Small intestine (tissue), 7 donors: ENCODE data around the gene FRAS1. TPM values are rescaled to one million over a fixed set of nuclear protein-coding genes. Genes with fewer than 3 reads are reported as not detected.
A peak's percentile ranks its signal among the peaks of the same experiment; 100 is the strongest.

Experiments
- DNase-seq, 2 donors: peaks; one replicate each; pipeline versions ENCODE4 v3.0.0 to v3.0.0-alpha.2; 2013
- FAIRE-seq: peaks from 2 replicates; lab custom pipeline; 2012; peaks lifted over from hg19 to GRCh38; lab: Jason Lieb, UNC
- H3K27ac ChIP-seq, 3 donors: one replicate each; pipeline ENCODE4 v1.5.1; 2013; ENCODE audit warnings: low read length in 2 of 3, mild to moderate bottlenecking in 2 of 3, control low read depth in 1 of 3, inconsistent platforms in 1 of 3, low read depth in 1 of 3, moderate library complexity in 1 of 3
- H3K27me3 ChIP-seq, 3 donors: one replicate each; pipeline ENCODE4 v1.6.1; 2013; ENCODE audit warnings: low read length in 3 of 3, inconsistent platforms in 1 of 3; ENCODE audit not compliant: control insufficient read depth in 3 of 3, insufficient read depth in 3 of 3
- H3K36me3 ChIP-seq, 3 donors: one replicate each; pipeline ENCODE4 v1.6.1; 2013; ENCODE audit warnings: low read length in 3 of 3, inconsistent platforms in 1 of 3, low read depth in 1 of 3, mild to moderate bottlenecking in 1 of 3, moderate library complexity in 1 of 3; ENCODE audit not compliant: control insufficient read depth in 3 of 3, insufficient read depth in 2 of 3
- H3K4me1 ChIP-seq, 3 donors: one replicate each; pipeline ENCODE4 v1.6.1; 2013; ENCODE audit warnings: low read length in 2 of 3, inconsistent platforms in 1 of 3, low read depth in 1 of 3, mild to moderate bottlenecking in 1 of 3, moderate library complexity in 1 of 3; ENCODE audit not compliant: control insufficient read depth in 3 of 3, insufficient read depth in 2 of 3
- H3K4me3 ChIP-seq, 3 donors: one replicate each; pipeline ENCODE4 v1.5.1; 2013; ENCODE audit warnings: low read length in 3 of 3, control low read depth in 1 of 3, inconsistent platforms in 1 of 3, low read depth in 1 of 3, mild to moderate bottlenecking in 1 of 3, moderate library complexity in 1 of 3
- H3K9me3 ChIP-seq, 2 donors: one replicate each; pipeline ENCODE4 v1.6.1; 2013; ENCODE audit warnings: low read depth in 1 of 2, low read length in 1 of 2; ENCODE audit not compliant: control insufficient read depth in 2 of 2, insufficient read depth in 1 of 2
- WGBS, 3 donors: extraction: QIAGEN DNeasy Blood & Tissue Kit; methylation state at CpG; one replicate each; pipeline ENCODE4 v1.1.7; 2013; 5-methylcytosine and 5-hydroxymethylcytosine counted together
- polyA plus RNA-seq, 4 donors: library from polyadenylated mRNA; stranded (reverse) in 3 of 4; unstranded in 1 of 4; fragments of 200-250 nt in 3 of 4; fragments of 120-200 nt in 1 of 4; gene quantifications; one replicate each; pipeline versions ENCODE4 v1.2.1 to v1.2.3, GENCODE V29; 2013
- donor health status: healthy with polysubstance abuse.
- donor health status: control.
- donor health status: control.
- donor health status: Bipolar disorder and iron deficiency.
- donor health status: healthy.

FRAS1 gene
- polyA plus RNA-seq, 4 donors: 0.16 to 12.6 TPM; not detected in 2

- 89 to 93% (median 93%) methylated on average over 3 of the region's 3 CpGs for WGBS, 3 donors
- DNase-seq (no peak), FAIRE-seq (no peak)
- Histone ChIP-seq H3K4me3 (no peak overlapping the region), H3K36me3 (peaks cover 0 to 39% (median 0%) of the 10 kb centered on the region in 3 donors), H3K27me3 (no peaks in the 10 kb centered on the region), H3K9me3 (no peaks in the 10 kb centered on the region), H3K27ac (no peak overlapping the region), H3K4me1 (no peaks in the 10 kb centered on the region)
Observed at GRCh38 chr4:78578674-78579425, 521.7 kb downstream of the FRAS1 start.

GRCh38 chr4:78581618-78582017, 524.5 kb downstream of the FRAS1 start:
- Histone ChIP-seq H3K4me3 (no peak overlapping the region), H3K4me1 (peaks cover 0 to 5% (median 1%) of the 10 kb centered on the region in 3 donors), H3K9me3 (peaks cover 0 to 4% of the 10 kb centered on the region in 2 donors), H3K27me3 (no peaks in the 10 kb centered on the region), H3K27ac (no peak overlapping the region), H3K36me3 (peaks cover 0 to 37% (median 0%) of the 10 kb centered on the region in 3 donors)
- 78 to 90% (median 79%) methylated on average over 3 of the region's 3 CpGs for whole genome bisulfite sequencing, 3 donors
- FAIRE-seq (no peak), DNase-seq (no peak)

- Histone ChIP-seq H3K27me3 (no peaks in the 10 kb centered on the region), H3K4me3 (no peak overlapping the region), H3K36me3 (peaks cover 0 to 42% (median 0%) of the 10 kb centered on the region in 3 donors), H3K27ac (peak overlapping the region in 2 of 3 donors; percentile 18 to 56), H3K9me3 (peaks cover 0 to 4% of the 10 kb centered on the region in 2 donors), H3K4me1 (peaks cover 0 to 5% (median 1%) of the 10 kb centered on the region in 3 donors)
- WGBS, 3 donors: 46 to 76% (median 55%) methylated on average over 4 of the region's 4 CpGs
- DNase-seq (peak; percentile 46 to 76), FAIRE-seq (no peak)
Observed at GRCh38 chr4:78584863-78585547, 527.9 kb downstream of the FRAS1 start.

GRCh38 chr4:78585633-78586032, 528.5 kb downstream of the FRAS1 start:
- Histone ChIP-seq H3K4me1 (peaks cover 0 to 5% (median 1%) of the 10 kb centered on the region in 3 donors), H3K9me3 (peaks cover 0 to 4% of the 10 kb centered on the region in 2 donors), H3K27ac (peak overlapping the region in 2 of 3 donors; percentile 18 to 27), H3K4me3 (no peak overlapping the region), H3K36me3 (peaks cover 0 to 40% (median 0%) of the 10 kb centered on the region in 3 donors), H3K27me3 (no peaks in the 10 kb centered on the region)
- 10 to 58% (median 49%) methylated on average over 1 of the region's 1 CpG for WGBS, 3 donors
- FAIRE-seq (no peak), DNase-seq (no peak)

GRCh38 chr4:78588894-78589545, 531.9 kb downstream of the FRAS1 start:
- H3K4me3 ChIP-seq: no peak overlapping the region
- 62 to 74% (median 67%) methylated on average over 4 of the region's 4 CpGs for WGBS, 3 donors
- peaks cover 0 to 12% (median 1%) of the 10 kb centered on the region in 3 donors for H3K4me1 ChIP-seq
- no peaks in the 10 kb centered on the region for H3K27me3 ChIP-seq
- H3K36me3 ChIP-seq: peaks cover 0 to 28% (median 0%) of the 10 kb centered on the region in 3 donors
- H3K9me3 ChIP-seq: peaks cover 0 to 4% of the 10 kb centered on the region in 2 donors
- H3K27ac ChIP-seq: no peak overlapping the region
- no peak for DNase-seq
- FAIRE-seq: no peak

GRCh38 chr4:78591404-78591803, 534.3 kb downstream of the FRAS1 start:
- 63 to 88% (median 83%) methylated on average over 2 of the region's 2 CpGs for WGBS, 3 donors
- Histone ChIP-seq H3K9me3 (no peaks in the 10 kb centered on the region), H3K36me3 (peaks cover 0 to 24% (median 0%) of the 10 kb centered on the region in 3 donors), H3K27me3 (no peaks in the 10 kb centered on the region), H3K27ac (no peak overlapping the region), H3K4me3 (no peak overlapping the region), H3K4me1 (peaks cover 0 to 22% (median 0%) of the 10 kb centered on the region in 3 donors)
- FAIRE-seq: no peak
- DNase-seq: no peak

- 15 to 56% (median 32%) methylated on average over 3 of the region's 3 CpGs for whole genome bisulfite sequencing, 3 donors
- no peak for FAIRE-seq
Observed at GRCh38 chr4:78592088-78592783, 535.1 kb downstream of the FRAS1 start.

More at GRCh38 chr4:78592088-78592783, 535.1 kb downstream of the FRAS1 start:
- DNase-seq: peak; percentile 22 to 58
- no peaks in the 10 kb centered on the region for H3K27me3 ChIP-seq
- H3K27ac ChIP-seq: no peak overlapping the region
- no peak overlapping the region for H3K4me3 ChIP-seq
- peaks cover 0 to 22% (median 0%) of the 10 kb centered on the region in 3 donors for H3K36me3 ChIP-seq
- no peaks in the 10 kb centered on the region for H3K9me3 ChIP-seq
- H3K4me1 ChIP-seq: peaks cover 0 to 25% (median 0%) of the 10 kb centered on the region in 3 donors
